HL-60/S4 (cell line): ENCODE measurements around the gene SP8.

ENCODE experiments used
- in situ Hi-C: fragments of 300-500 bp; cut with MboI; formaldehyde crosslinking; loops from 2 replicates; pipeline ENCODE4 v1.14.3; 2022; ENCODE audit warnings: low sequenced_read_pairs

Gene SP8

DNA sequence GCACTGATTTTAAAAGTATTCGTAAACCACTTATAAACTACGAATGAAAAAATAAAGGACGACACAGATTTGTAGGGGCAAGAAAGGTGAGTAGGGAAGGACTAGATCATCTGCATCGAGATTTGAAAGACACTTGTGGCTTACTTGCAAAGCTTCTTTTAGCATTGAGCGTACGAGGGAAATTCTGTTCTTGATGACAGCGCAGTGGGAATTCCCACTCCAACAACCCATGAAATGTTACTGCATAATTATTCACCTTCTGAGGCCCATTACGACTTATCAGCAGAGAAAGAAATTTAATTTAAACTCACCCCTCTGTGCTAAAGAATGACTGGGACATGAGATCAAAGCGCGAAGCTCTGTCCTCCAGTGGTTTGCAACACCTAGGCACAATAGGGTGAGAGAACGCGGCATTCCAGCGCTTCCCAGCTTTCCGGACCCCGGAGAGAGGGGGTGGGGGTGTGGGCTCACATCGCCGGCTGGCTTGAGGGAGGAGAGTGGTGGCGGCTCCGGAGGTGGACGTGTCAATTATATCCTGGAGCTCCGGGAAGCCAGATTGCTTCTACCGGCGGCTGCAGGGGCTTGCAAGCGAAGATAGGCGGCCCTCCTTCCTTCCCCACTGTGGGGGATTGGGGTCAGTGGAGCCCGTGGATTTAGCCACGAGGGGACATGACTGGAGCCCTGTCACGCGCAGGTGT is 10.3 kb downstream of the SP8 start:
- in situ Hi-C loops, result no loop called here

DNA sequence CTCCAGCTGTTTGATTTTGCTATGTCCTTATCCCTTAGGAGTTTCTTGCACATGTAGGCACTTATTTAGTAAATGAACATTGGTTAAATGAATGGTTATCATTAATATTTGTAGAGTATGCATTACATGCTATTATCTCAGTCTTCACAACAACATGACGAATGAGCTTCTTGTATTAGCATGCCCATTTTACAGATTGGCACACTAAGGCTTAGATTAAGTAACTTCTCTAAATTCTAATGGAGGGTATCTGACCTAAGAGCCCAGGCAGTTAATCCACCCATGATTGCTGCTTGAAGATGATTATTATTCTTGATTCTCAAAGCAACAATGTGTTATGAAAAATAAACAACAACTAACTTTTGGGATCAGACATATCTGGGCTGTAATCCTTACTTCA is 32.7 kb downstream of the SP8 start:
- in situ Hi-C loops, result no loop called here

DNA sequence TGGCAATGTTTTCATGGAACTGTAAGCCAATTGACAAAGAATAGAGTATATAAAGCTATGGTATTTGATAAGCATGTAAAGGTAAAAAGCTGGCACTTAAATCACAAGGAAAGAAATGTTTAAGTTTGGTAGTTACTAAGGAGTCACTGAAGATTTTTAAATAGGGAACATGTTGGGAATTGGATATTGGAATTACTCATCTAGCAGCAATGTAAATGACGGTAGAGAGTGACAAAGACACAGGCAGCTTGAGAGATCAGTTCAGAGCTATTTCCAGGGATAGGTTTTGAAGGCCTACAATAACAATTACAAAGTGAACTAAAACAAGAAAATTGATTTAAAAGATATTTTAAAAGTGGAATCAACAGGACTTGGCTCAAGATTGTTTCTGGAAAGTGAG is 36.8 kb downstream of the SP8 start:
- in situ Hi-C loops, result no loop called here

DNA sequence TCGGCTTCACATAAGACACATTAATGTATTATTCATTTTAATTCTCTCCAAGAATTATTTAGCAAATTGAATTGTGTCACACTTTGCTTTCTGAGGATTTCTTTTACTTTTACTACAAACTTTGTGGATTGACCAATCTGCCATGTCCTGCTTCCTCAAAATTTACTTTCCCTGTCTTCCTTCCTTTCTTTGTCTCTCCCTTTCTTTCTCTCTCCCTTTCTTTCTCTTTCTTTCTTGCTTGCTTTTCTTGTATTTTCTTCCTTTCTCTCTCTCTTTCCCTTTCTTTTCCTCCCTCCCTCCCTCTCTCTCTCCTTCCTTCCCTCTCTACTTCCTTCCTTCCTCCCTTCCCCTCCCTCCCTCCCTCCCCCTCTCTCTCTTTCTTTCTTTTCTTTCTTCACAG is 37.8 kb downstream of the SP8 start:
- in situ Hi-C loops, result no loop called here

DNA sequence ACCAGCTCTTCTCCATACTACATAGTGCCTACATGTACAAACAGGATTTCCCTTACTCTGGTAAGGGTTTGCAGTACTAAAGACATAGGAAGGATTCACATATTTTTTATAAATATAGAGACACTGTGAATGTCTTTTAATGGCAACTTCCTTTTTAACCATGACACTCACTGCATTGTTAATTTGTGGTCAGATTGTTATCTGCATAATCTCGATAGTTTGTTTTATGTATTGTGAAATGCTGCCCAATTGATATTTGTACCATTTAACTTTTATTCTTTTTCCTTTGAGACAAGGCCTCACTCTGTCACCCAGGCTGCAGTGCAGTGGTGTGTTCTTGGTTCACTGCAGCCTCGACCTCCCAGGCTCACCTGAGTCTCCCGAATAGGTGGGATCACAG is 39.7 kb downstream of the SP8 start:
- in situ Hi-C loops, result no loop called here

DNA sequence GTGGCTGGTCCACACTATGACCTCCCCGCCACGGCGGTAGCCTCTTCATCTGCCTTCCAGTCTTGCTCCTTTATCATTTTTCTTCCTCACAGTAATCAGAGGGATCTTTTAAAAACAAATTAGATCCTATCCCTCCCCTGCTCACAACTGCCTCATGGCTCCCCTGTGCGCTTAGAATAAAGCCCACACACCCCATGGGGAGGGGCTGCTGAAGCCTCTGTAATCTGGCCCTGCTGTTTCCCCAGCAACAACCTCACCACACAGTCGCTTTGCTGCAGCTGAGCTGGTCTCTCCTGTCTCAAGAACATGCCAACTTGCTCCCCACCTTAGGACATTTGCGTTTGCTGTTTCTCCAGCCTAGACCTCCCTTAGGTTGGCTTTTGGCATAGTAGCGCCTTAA is 41.0 kb downstream of the SP8 start:
- in situ Hi-C loops, result no loop called here

DNA sequence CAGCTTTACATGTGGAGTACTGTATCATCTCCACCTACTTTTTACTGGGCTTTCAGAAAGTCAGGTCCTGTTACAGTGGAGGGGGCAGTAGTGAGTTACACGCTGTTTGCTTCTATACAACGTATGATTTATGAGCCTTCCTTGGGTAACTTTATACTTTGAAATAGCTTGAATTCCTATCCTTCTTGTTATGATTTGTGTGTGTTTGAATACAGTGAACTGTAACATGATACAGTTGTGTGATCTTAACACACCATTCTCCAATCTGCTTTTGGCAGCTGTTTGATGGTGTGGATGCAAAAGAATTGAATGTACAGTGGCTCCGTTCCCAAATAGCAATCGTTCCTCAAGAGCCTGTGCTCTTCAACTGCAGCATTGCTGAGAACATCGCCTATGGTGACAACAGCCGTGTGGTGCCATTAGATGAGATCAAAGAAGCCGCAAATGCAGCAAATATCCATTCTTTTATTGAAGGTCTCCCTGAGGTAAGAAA is 41.7 kb downstream of the SP8 start:
- in situ Hi-C loops, result no loop called here

DNA sequence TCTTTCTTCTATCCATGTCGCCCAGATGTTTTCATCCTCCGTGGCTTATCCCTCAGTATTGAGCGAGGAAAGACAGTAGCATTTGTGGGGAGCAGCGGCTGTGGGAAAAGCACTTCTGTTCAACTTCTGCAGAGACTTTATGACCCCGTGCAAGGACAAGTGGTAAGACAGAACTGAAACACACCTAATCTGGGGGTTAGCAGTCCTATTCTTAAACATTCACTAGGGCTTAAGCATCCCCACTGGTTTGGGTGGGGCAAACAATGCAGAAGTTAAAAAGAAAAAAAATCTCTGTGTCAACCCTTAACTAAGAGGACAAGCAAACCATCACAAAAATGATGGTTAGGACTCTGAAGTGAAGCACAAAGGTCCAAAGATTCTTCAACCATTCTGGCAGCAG is 43.8 kb downstream of the SP8 start:
- in situ Hi-C loops, result no loop called here

DNA sequence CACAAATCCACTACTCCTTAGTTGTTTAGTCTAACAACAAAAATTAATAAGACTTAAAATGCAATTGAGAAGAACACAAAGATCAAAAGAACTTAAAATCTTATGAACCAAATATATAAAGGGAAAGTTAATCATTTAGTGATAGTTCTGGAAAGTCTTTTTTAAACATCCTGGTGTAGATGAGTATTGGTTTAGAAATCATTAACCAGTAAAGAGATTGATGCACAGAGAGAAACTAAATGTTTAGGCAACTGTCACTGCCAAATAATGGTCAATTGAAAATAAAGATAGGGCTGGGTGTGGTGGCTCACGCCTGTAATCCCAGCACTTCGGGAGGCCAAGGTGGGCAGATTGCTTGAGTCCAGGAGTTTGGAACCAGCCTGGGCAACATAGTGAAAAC is 44.9 kb downstream of the SP8 start:
- in situ Hi-C loops, result no loop called here

DNA sequence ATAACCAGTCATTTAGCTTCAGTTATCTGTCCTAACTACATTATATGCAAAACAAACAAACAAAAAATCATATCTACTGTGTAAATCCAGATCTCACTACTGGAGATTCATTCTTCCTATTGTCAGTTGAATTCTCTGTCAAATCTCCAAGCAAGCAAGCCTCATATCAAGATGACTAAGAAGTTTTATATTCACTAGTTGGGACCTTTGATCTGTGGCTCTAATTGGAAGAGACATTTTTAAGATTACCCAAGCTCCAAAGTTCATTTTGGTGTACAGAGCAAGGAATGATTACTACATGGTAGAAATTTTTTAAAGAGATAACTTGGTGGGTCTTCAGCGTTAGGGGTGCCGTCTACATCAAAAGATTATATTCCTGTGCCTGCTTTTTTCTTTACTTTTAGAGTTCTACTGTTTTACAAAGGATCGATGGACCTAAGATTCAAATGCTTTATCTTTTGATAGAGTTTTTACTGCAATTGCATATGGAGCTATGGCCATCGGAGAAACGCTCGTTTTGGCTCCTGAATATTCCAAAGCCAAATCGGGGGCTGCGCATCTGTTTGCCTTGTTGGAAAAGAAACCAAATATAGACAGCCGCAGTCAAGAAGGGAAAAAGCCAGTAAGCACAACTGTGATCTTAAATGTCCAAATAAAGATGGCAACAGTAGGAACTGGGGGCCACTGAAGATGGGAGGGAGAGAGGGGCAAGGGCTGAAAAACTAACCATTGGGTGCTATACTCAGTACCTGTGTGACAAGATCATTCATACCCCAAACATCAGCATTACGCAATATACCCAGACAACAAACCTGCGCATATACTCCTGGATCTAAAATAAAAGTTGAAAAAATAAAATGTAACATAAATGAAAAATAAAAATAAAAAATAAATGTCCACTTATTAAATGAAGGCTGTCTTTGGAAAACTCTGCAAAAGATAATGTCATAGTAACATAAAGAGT is 47.9 kb downstream of the SP8 start:
- in situ Hi-C loops, result no loop called here

DNA sequence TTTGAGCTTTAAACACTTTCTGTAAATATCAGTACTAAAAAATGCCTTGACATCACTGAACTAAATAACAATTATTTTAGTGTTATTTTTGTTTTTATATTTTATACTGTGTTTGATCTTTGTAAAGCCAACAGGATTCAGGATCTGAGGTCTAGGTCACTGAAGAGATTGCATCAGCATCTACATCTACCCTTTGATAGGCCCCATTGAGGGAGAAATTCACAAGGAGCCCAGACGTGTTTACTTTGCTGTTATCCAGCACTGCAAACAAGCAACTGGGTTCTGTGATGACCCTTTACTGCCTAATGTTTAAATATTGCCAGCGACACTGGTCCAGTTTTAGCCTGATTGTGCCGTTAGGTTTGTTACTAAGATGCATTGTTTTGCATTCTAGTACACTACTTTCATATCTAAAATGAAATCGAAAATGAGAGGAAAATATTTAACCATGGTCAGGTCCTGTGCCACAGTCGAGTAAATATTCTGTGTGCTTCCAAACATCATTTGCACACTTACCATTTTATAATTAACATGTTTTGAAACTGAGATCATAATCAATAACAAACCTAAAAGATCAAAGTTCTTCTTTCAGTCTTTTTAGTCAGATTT is 48.7 kb downstream of the SP8 start:
- in situ Hi-C loops, result no loop called here

DNA sequence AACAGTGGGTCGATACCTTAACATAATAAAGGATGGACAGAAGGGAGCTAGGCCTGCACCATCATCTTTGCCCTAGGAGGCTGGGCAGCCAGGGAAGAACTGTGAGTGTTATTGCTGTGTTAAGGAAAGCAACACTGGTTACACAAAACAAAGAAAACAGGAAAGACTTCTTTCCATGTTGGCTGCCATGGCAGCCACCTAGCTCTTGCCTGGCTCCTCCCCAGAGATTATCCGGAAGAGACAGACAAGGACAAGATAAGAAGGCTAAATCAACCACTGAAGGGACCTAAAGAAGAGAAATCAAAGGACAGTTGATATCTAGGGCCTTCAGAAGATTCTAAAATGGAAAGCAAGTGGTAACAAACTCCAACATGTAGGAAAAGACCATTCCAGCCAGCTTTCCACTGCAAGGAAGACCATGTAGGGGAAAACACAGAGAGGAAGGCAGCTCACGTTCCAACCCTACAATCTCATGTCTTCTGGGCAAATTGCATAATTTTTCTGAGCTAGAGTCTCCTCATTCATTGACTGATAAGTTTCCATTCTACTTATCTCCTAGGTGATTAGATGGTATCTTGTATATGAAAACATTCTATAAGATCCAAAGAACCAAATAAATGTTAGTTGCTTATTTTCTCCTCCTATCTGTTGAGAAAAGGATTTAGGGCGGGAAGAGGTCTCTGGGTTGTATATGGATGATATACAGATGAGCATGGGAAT is 51.2 kb downstream of the SP8 start:
- in situ Hi-C loops, result no loop called here
